ENCODE results near the gene STXBP3.

The STXBP3 gene

GRCh38 chr1:108703939-108704338 is 42.5 kb upstream of the STXBP3 start:
- no peak overlapping the region for H3K27ac ChIP-seq (ENCODE audit: low read length)
- TF ChIP-seq EZH2 (IDR thresholded peaks at IDR 0.05; ENCODE audit: borderline replicate concordance, low read depth, low read length, severe bottlenecking) = no peak
- TF ChIP-seq CTCF (IDR thresholded peaks at IDR 0.05; ENCODE audit: borderline replicate concordance, extremely low read depth, low read length, poor library complexity, severe bottlenecking) = no peak
- H3K79me2 ChIP-seq (ENCODE audit: insufficient read depth, low read length) = no peaks in the 10 kb centered on the region
- no peaks in the 10 kb centered on the region for H3K9me3 ChIP-seq (ENCODE audit: insufficient read depth, low read length, severe bottlenecking)
- H3K27me3 ChIP-seq (ENCODE audit: insufficient read depth, low read length, poor library complexity) = no peaks in the 10 kb centered on the region
- peaks cover 14% of the 10 kb centered on the region; the same call in 1 of the 2 replicates for H4K20me1 ChIP-seq (ENCODE audit: insufficient read depth, low read length)
- H3K4me2 ChIP-seq (ENCODE audit: insufficient read depth, low read length) = no peak overlapping the region
- peak; percentile 8; the same call in 1 of the 3 replicates for ATAC-seq (ENCODE audit: insufficient read depth, low read depth)
- H3K4me1 ChIP-seq (ENCODE audit: insufficient read depth, low read length) = no peaks in the 10 kb centered on the region
- no peak for DNase-seq
- H3K9ac ChIP-seq (ENCODE audit: low read depth, low read length) = no peak overlapping the region
- H3K4me3 ChIP-seq (ENCODE audit: low read depth in 1 of 2, low read length in 2 of 2) = no peak overlapping the region
- H3K36me3 ChIP-seq (ENCODE audit: insufficient read depth, low read length) = peaks cover 27% of the 10 kb centered on the region
- H2AFZ ChIP-seq (ENCODE audit: low read depth, low read length) = no peak overlapping the region

- H3K27ac ChIP-seq (ENCODE audit: low read length) = no peak overlapping the region
- no peak for DNase-seq
- no peaks in the 10 kb centered on the region for H3K79me2 ChIP-seq (ENCODE audit: insufficient read depth, low read length)
- peaks cover 8% of the 10 kb centered on the region; the same call in 1 of the 2 replicates for H4K20me1 ChIP-seq (ENCODE audit: insufficient read depth, low read length)
- H3K9ac ChIP-seq (ENCODE audit: low read depth, low read length) = no peak overlapping the region
- H3K27me3 ChIP-seq (ENCODE audit: insufficient read depth, low read length, poor library complexity) = no peaks in the 10 kb centered on the region
- no peak overlapping the region for H3K4me3 ChIP-seq (ENCODE audit: low read depth in 1 of 2, low read length in 2 of 2)
- peaks cover 21% of the 10 kb centered on the region for H3K36me3 ChIP-seq (ENCODE audit: insufficient read depth, low read length)
- ATAC-seq (ENCODE audit: insufficient read depth, low read depth) = no peak
- H3K9me3 ChIP-seq (ENCODE audit: insufficient read depth, low read length, severe bottlenecking) = no peaks in the 10 kb centered on the region
- H3K4me2 ChIP-seq (ENCODE audit: insufficient read depth, low read length) = no peak overlapping the region
- no peaks in the 10 kb centered on the region for H3K4me1 ChIP-seq (ENCODE audit: insufficient read depth, low read length)
- TF ChIP-seq CTCF (IDR thresholded peaks at IDR 0.05; ENCODE audit: borderline replicate concordance, extremely low read depth, low read length, poor library complexity, severe bottlenecking) (no peak), EZH2 (IDR thresholded peaks at IDR 0.05; ENCODE audit: borderline replicate concordance, low read depth, low read length, severe bottlenecking) (no peak)
- no peak overlapping the region for H2AFZ ChIP-seq (ENCODE audit: low read depth, low read length)
Measured at GRCh38 chr1:108704496-108704895, 42.0 kb upstream of the STXBP3 start.

GRCh38 chr1:108706643-108707042 is 39.8 kb upstream of the STXBP3 start:
- H3K27me3 ChIP-seq (ENCODE audit: insufficient read depth, low read length, poor library complexity) = no peaks in the 10 kb centered on the region
- H3K4me1 ChIP-seq (ENCODE audit: insufficient read depth, low read length) = no peaks in the 10 kb centered on the region
- H2AFZ ChIP-seq (ENCODE audit: low read depth, low read length) = no peak overlapping the region
- H3K27ac ChIP-seq (ENCODE audit: low read length) = no peak overlapping the region
- no peak overlapping the region for H3K9ac ChIP-seq (ENCODE audit: low read depth, low read length)
- H4K20me1 ChIP-seq (ENCODE audit: insufficient read depth, low read length) = 0 out of 2 replicates have a peak, but pooled peaks cover 5% of the 10 kb centered on the region
- TF ChIP-seq CTCF (IDR thresholded peaks at IDR 0.05; ENCODE audit: borderline replicate concordance, extremely low read depth, low read length, poor library complexity, severe bottlenecking) (no peak), EZH2 (IDR thresholded peaks at IDR 0.05; ENCODE audit: borderline replicate concordance, low read depth, low read length, severe bottlenecking) (no peak)
- DNase-seq = no peak
- no peaks in the 10 kb centered on the region for H3K9me3 ChIP-seq (ENCODE audit: insufficient read depth, low read length, severe bottlenecking)
- no peak overlapping the region for H3K4me3 ChIP-seq (ENCODE audit: low read depth in 1 of 2, low read length in 2 of 2)
- no peak for ATAC-seq (ENCODE audit: insufficient read depth, low read depth)
- no peak overlapping the region for H3K4me2 ChIP-seq (ENCODE audit: insufficient read depth, low read length)
- no peaks in the 10 kb centered on the region for H3K79me2 ChIP-seq (ENCODE audit: insufficient read depth, low read length)
- H3K36me3 ChIP-seq (ENCODE audit: insufficient read depth, low read length) = no peaks in the 10 kb centered on the region; the same call in 1 of the 2 replicates
